Colonic mucosa (tissue), 4 donors: ENCODE data around the gene PPM1H. TPM values are rescaled to one million over a fixed set of nuclear protein-coding genes. Genes with fewer than 3 reads are reported as not detected.

Experiments used
- DNase-seq: peaks from one replicate; pipeline ENCODE4 v3.0.0-alpha.2; 2020
- H3K27ac ChIP-seq: fragments of 200-600 bp; one replicate; pipeline ENCODE4 v1.8.0; 2021
- H3K27me3 ChIP-seq: fragments of 200-600 bp; one replicate; pipeline ENCODE4 v1.8.0; 2021
- H3K36me3 ChIP-seq: fragments of 200-600 bp; one replicate; pipeline ENCODE4 v1.8.0; 2021
- H3K4me1 ChIP-seq: fragments of 200-600 bp; one replicate; pipeline ENCODE4 v1.8.0; 2021; ENCODE audit warnings: mild to moderate bottlenecking
- H3K4me3 ChIP-seq: fragments of 200-600 bp; one replicate; pipeline ENCODE4 v1.8.0; 2021
- H3K9ac ChIP-seq, 2 donors: one replicate each; pipeline ENCODE4 v1.7.0; 2013; ENCODE audit warnings: control low read depth in 2 of 2, low read depth in 2 of 2, low read length in 2 of 2
- H3K9me3 ChIP-seq: fragments of 200-600 bp; one replicate; pipeline ENCODE4 v1.8.0; 2021
- CTCF ChIP-seq: fragments of 200-600 bp; IDR thresholded peaks from one replicate; pipeline ENCODE4 v1.8.0; 2022; ENCODE audit warnings: antibody characterized with exemption, mild to moderate bottlenecking
- intact Hi-C: fragments of 100-400 bp; cut with DNase I; formaldehyde crosslinking; loops from one replicate; pipeline ENCODE4 v1.14.1; 2022
- total RNA-seq, 2 donors: library from RNA; stranded (reverse); fragmentation: NEBNext Ultra II Directional in 1 of 2; extraction: Animal tissue kit (Norgen Biotek cat#: 25700) in 1 of 2; gene quantifications; one replicate each; pipeline ENCODE4 v1.2.1, GENCODE V29; 2021
- donor health status: healthy.
- donor health status: DM: no; HTN: no; CAD: no.
- donor health status: DM: no; HTN: no; CAD: no.

PPM1H gene
- total RNA-seq, 2 donors from 2014 or later: 7.4 to 8.1 TPM

GRCh38 chr12:62738616-62739015 is 196.3 kb downstream of the PPM1H start:
- no peaks in the 10 kb centered on the region for H3K9me3 ChIP-seq
- no peak for DNase-seq
- no peaks in the 10 kb centered on the region for H3K4me1 ChIP-seq
- H3K27me3 ChIP-seq: no peaks in the 10 kb centered on the region
- TF ChIP-seq CTCF: no peak
- no peak overlapping the region for H3K27ac ChIP-seq
- no peak overlapping the region for H3K9ac ChIP-seq
- no peak overlapping the region for H3K4me3 ChIP-seq
- no peaks in the 10 kb centered on the region for H3K36me3 ChIP-seq
- intact Hi-C loops: no loop called here

DNA sequence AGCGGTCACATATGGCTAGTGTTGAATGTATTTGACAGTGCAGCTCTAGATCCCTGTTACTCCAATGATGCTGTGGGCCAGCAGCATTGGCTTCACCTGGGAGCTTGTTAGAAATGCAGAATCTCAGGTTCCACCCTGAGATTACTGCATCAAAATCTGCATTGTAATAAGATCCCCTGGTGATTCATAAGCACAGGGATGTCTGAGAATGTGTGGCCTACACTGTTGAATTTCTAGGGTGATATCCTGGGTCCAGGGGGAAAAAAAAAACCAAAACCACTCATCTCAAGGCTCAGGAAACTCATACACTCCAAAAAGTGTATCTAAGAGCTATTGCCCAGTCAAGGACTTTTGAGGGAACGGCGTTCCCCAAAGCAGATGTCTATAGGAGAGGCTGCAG is 196.8 kb downstream of the PPM1H start:
- Histone ChIP-seq H3K9ac (no peak overlapping the region), H3K4me3 (no peak overlapping the region), H3K27me3 (no peaks in the 10 kb centered on the region), H3K4me1 (no peaks in the 10 kb centered on the region), H3K9me3 (no peaks in the 10 kb centered on the region), H3K36me3 (no peaks in the 10 kb centered on the region), H3K27ac (no peak overlapping the region)
- DNase-seq: no peak
- intact Hi-C loops: no loop called here
- no peak for TF ChIP-seq CTCF

DNA sequence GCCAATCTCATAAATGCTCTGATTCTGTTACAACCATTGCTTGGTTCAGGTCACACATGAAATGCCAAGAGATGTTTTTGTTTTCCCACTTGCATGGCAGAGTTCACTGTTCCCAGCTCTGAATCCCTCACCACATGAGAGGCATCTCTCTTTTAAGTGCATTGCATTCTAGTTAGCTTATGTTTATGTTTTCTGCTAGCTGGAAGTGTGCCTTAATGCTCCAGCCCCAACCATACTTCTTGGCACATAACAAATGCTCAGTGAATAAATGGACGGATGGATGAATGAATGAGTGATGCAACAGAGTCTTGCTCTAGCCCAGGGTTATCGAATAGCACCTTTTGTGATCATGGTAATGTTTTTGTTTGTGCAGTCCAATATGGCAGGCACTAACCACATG is 197.3 kb downstream of the PPM1H start:
- no peaks in the 10 kb centered on the region for H3K27me3 ChIP-seq
- H3K27ac ChIP-seq: no peak overlapping the region
- no peak overlapping the region for H3K9ac ChIP-seq
- no peaks in the 10 kb centered on the region for H3K9me3 ChIP-seq
- H3K36me3 ChIP-seq: no peaks in the 10 kb centered on the region
- DNase-seq: no peak
- no peak for TF ChIP-seq CTCF
- H3K4me1 ChIP-seq: no peaks in the 10 kb centered on the region
- intact Hi-C loops: no loop called here
- H3K4me3 ChIP-seq: no peak overlapping the region

DNA sequence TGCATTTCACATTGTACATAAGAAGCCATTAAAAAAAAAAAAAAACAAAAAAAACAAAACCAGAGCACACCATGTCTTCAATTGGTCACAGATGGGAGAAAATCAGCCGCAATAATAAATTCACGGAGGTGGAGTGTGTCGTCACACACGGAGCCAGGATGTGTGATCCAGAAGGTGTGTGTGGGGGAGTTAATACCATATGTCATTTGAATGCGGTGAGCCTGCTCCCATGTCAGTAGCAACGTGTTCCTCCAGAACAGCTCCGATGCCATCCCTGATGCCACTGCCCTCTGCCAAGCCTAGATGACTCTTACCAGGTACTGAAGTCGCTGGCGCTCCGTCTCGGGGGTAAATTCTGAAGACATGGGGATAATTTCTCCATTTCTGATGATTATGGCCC is 197.8 kb downstream of the PPM1H start:
- DNase-seq: no peak
- intact Hi-C loops: no loop called here
- no peak overlapping the region for H3K27ac ChIP-seq
- H3K27me3 ChIP-seq: no peaks in the 10 kb centered on the region
- no peaks in the 10 kb centered on the region for H3K36me3 ChIP-seq
- no peak overlapping the region for H3K9ac ChIP-seq
- H3K9me3 ChIP-seq: no peaks in the 10 kb centered on the region
- no peaks in the 10 kb centered on the region for H3K4me1 ChIP-seq
- no peak overlapping the region for H3K4me3 ChIP-seq
- no peak for TF ChIP-seq CTCF

DNA sequence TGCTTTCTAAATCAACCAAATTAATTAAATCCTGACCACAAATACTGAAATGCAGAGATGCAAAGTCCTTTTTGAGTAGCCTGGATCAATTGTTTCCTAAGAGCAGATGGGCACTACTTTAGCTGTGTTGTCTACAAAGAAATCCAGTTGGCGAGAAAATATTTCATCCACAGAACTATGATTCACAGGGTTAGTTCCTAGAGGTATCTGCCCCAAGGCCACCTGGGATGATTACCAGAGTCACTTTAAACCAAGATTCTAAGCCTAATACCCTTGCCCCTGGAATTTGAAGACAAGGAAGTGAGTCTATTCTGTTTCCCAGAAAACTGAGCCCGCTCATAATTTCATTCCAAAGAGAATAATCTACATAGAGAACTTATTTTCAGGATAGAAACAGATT is 198.4 kb downstream of the PPM1H start:
- Histone ChIP-seq H3K4me1 (no peaks in the 10 kb centered on the region), H3K4me3 (no peak overlapping the region), H3K9me3 (no peaks in the 10 kb centered on the region), H3K27ac (no peak overlapping the region), H3K36me3 (no peaks in the 10 kb centered on the region), H3K27me3 (no peaks in the 10 kb centered on the region), H3K9ac (no peak overlapping the region)
- DNase-seq: no peak
- intact Hi-C loops: no loop called here
- TF ChIP-seq CTCF: no peak
